Measurements from ENCODE around the gene TMEM266.

TMEM266 gene

GRCh38 chr15:76070192-76070591, 10.4 kb downstream of the TMEM266 start:
- TF ChIP-seq YY1 (IDR thresholded peaks at IDR 0.05; ENCODE audit: insufficient read depth, insufficient read length) (no peak), SUZ12 (IDR thresholded peaks at IDR 0.05; ENCODE audit: extremely low read depth, insufficient read depth, insufficient read length) (no peak), ZNF274 (IDR thresholded peaks at IDR 0.05; ENCODE audit: low read depth, low read length) (no peak)
- Histone ChIP-seq H3K9ac (ENCODE audit: insufficient read length, low read depth) (no peak overlapping the region), H3K9me3 (ENCODE audit: insufficient read depth, low read length) (no peaks in the 10 kb centered on the region), H3K4me3 (ENCODE audit: insufficient read length, low read depth) (no peak overlapping the region), H3K4me1 (ENCODE audit: insufficient read depth, insufficient read length) (peaks cover 3% of the 10 kb centered on the region), H3K27me3 (ENCODE audit: insufficient read depth, insufficient read length) (no peaks in the 10 kb centered on the region), H3K36me3 (ENCODE audit: insufficient read depth, insufficient read length, low read length) (no peaks in the 10 kb centered on the region)
- DNase-seq (ENCODE audit: low read depth, low spot score), result no peak

- Histone ChIP-seq H3K36me3 (ENCODE audit: insufficient read depth, insufficient read length, low read length) (no peaks in the 10 kb centered on the region), H3K4me3 (ENCODE audit: insufficient read length, low read depth) (no peak overlapping the region)
Measured at GRCh38 chr15:76070921-76071635, 11.3 kb downstream of the TMEM266 start.

GRCh38 chr15:76071806-76072205, 12.0 kb downstream of the TMEM266 start:
- H3K27me3 ChIP-seq (ENCODE audit: insufficient read depth, insufficient read length), result no peaks in the 10 kb centered on the region
- TF ChIP-seq ZNF274 (IDR thresholded peaks at IDR 0.05; ENCODE audit: low read depth, low read length) (no peak), YY1 (IDR thresholded peaks at IDR 0.05; ENCODE audit: insufficient read depth, insufficient read length) (no peak), SUZ12 (IDR thresholded peaks at IDR 0.05; ENCODE audit: extremely low read depth, insufficient read depth, insufficient read length) (no peak)
- no peak for DNase-seq (ENCODE audit: low read depth, low spot score)

More at GRCh38 chr15:76070921-76071635, 11.3 kb downstream of the TMEM266 start:
- TF ChIP-seq YY1 (IDR thresholded peaks at IDR 0.05; ENCODE audit: insufficient read depth, insufficient read length) (no peak), ZNF274 (IDR thresholded peaks at IDR 0.05; ENCODE audit: low read depth, low read length) (no peak), SUZ12 (IDR thresholded peaks at IDR 0.05; ENCODE audit: extremely low read depth, insufficient read depth, insufficient read length) (no peak)
- no peak for DNase-seq (ENCODE audit: low read depth, low spot score)
- Histone ChIP-seq H3K9me3 (ENCODE audit: insufficient read depth, low read length) (no peaks in the 10 kb centered on the region), H3K4me1 (ENCODE audit: insufficient read depth, insufficient read length) (no peaks in the 10 kb centered on the region), H3K27me3 (ENCODE audit: insufficient read depth, insufficient read length) (no peaks in the 10 kb centered on the region), H3K9ac (ENCODE audit: insufficient read length, low read depth) (no peak overlapping the region)

GRCh38 chr15:76073554-76073953, 13.8 kb downstream of the TMEM266 start:
- H3K4me3 ChIP-seq (ENCODE audit: insufficient read length, low read depth), result no peak overlapping the region
- DNase-seq (ENCODE audit: low read depth, low spot score), result no peak

More at GRCh38 chr15:76071806-76072205, 12.0 kb downstream of the TMEM266 start:
- Histone ChIP-seq H3K36me3 (ENCODE audit: insufficient read depth, insufficient read length, low read length) (no peaks in the 10 kb centered on the region), H3K9ac (ENCODE audit: insufficient read length, low read depth) (no peak overlapping the region), H3K9me3 (ENCODE audit: insufficient read depth, low read length) (no peaks in the 10 kb centered on the region), H3K4me3 (ENCODE audit: insufficient read length, low read depth) (no peak overlapping the region), H3K4me1 (ENCODE audit: insufficient read depth, insufficient read length) (no peaks in the 10 kb centered on the region)

GRCh38 chr15:76075046-76075445, 15.3 kb downstream of the TMEM266 start:
- TF ChIP-seq YY1 (IDR thresholded peaks at IDR 0.05; ENCODE audit: insufficient read depth, insufficient read length) (no peak), SUZ12 (IDR thresholded peaks at IDR 0.05; ENCODE audit: extremely low read depth, insufficient read depth, insufficient read length) (no peak), ZNF274 (IDR thresholded peaks at IDR 0.05; ENCODE audit: low read depth, low read length) (no peak)
- Histone ChIP-seq H3K27me3 (ENCODE audit: insufficient read depth, insufficient read length) (no peaks in the 10 kb centered on the region), H3K36me3 (ENCODE audit: insufficient read depth, insufficient read length, low read length) (no peaks in the 10 kb centered on the region), H3K9ac (ENCODE audit: insufficient read length, low read depth) (no peak overlapping the region), H3K9me3 (ENCODE audit: insufficient read depth, low read length) (no peaks in the 10 kb centered on the region), H3K4me3 (ENCODE audit: insufficient read length, low read depth) (no peak overlapping the region), H3K4me1 (ENCODE audit: insufficient read depth, insufficient read length) (no peaks in the 10 kb centered on the region)
- DNase-seq (ENCODE audit: low read depth, low spot score), result no peak

More at GRCh38 chr15:76073554-76073953, 13.8 kb downstream of the TMEM266 start:
- no peaks in the 10 kb centered on the region for H3K9me3 ChIP-seq (ENCODE audit: insufficient read depth, low read length)
- no peaks in the 10 kb centered on the region for H3K36me3 ChIP-seq (ENCODE audit: insufficient read depth, insufficient read length, low read length)
- TF ChIP-seq YY1 (IDR thresholded peaks at IDR 0.05; ENCODE audit: insufficient read depth, insufficient read length) (no peak), SUZ12 (IDR thresholded peaks at IDR 0.05; ENCODE audit: extremely low read depth, insufficient read depth, insufficient read length) (no peak), ZNF274 (IDR thresholded peaks at IDR 0.05; ENCODE audit: low read depth, low read length) (no peak)
- no peak overlapping the region for H3K9ac ChIP-seq (ENCODE audit: insufficient read length, low read depth)
- no peaks in the 10 kb centered on the region for H3K27me3 ChIP-seq (ENCODE audit: insufficient read depth, insufficient read length)
- H3K4me1 ChIP-seq (ENCODE audit: insufficient read depth, insufficient read length), result no peaks in the 10 kb centered on the region

GRCh38 chr15:76078285-76078877, 18.6 kb downstream of the TMEM266 start:
- no peak for TF ChIP-seq ZNF274 (IDR thresholded peaks at IDR 0.05; ENCODE audit: low read depth, low read length)
- no peak for TF ChIP-seq SUZ12 (IDR thresholded peaks at IDR 0.05; ENCODE audit: extremely low read depth, insufficient read depth, insufficient read length)
- TF ChIP-seq YY1 (IDR thresholded peaks at IDR 0.05; ENCODE audit: insufficient read depth, insufficient read length), result no peak
- Histone ChIP-seq H3K4me1 (ENCODE audit: insufficient read depth, insufficient read length) (no peaks in the 10 kb centered on the region), H3K9ac (ENCODE audit: insufficient read length, low read depth) (no peak overlapping the region), H3K27me3 (ENCODE audit: insufficient read depth, insufficient read length) (no peaks in the 10 kb centered on the region), H3K4me3 (ENCODE audit: insufficient read length, low read depth) (no peak overlapping the region), H3K9me3 (ENCODE audit: insufficient read depth, low read length) (no peaks in the 10 kb centered on the region), H3K36me3 (ENCODE audit: insufficient read depth, insufficient read length, low read length) (no peaks in the 10 kb centered on the region)
- no peak for DNase-seq (ENCODE audit: low read depth, low spot score)

- no peaks in the 10 kb centered on the region for H3K36me3 ChIP-seq (ENCODE audit: insufficient read depth, insufficient read length, low read length)
Measured at GRCh38 chr15:76084256-76084655, 24.5 kb downstream of the TMEM266 start.

More at GRCh38 chr15:76084256-76084655, 24.5 kb downstream of the TMEM266 start:
- Histone ChIP-seq H3K4me1 (ENCODE audit: insufficient read depth, insufficient read length) (no peaks in the 10 kb centered on the region), H3K4me3 (ENCODE audit: insufficient read length, low read depth) (no peak overlapping the region), H3K27me3 (ENCODE audit: insufficient read depth, insufficient read length) (no peaks in the 10 kb centered on the region), H3K9me3 (ENCODE audit: insufficient read depth, low read length) (no peaks in the 10 kb centered on the region), H3K9ac (ENCODE audit: insufficient read length, low read depth) (no peak overlapping the region)
- TF ChIP-seq ZNF274 (IDR thresholded peaks at IDR 0.05; ENCODE audit: low read depth, low read length), result no peak
- DNase-seq (ENCODE audit: low read depth, low spot score), result no peak
